OCI-LY1 (cell line): ENCODE data around the gene IP6K3.

ENCODE experiments used
- H2AFZ ChIP-seq: fragments of 200-600 bp; sonication (generic), shearing (Covaris generic); 2 replicates; pipeline ENCODE4 v1.6.0; 2014; ENCODE audit warnings: antibody characterized with exemption, mild to moderate bottlenecking, low read length
- H3F3A ChIP-seq: fragments of 200-600 bp; sonication (generic), shearing (Covaris generic); 2 replicates; pipeline ENCODE4 v1.6.0; 2014; ENCODE audit warnings: mild to moderate bottlenecking, antibody characterized with exemption, low read length, moderate library complexity; ENCODE audit not compliant: insufficient read depth
- H3K27ac ChIP-seq: fragments of 200-600 bp; sonication (generic); 2 replicates; pipeline ENCODE4 v1.5.1; 2014; ENCODE audit warnings: low read length, mixed run types, mild to moderate bottlenecking, low read depth; ENCODE audit not compliant: poor library complexity, severe bottlenecking
- H3K27me3 ChIP-seq: fragments of 200-600 bp; sonication (generic); 2 replicates; pipeline ENCODE4 v1.6.0; 2014; ENCODE audit warnings: antibody characterized with exemption, mild to moderate bottlenecking, low read length, moderate library complexity; ENCODE audit not compliant: insufficient read depth
- H3K36me3 ChIP-seq: fragments of 200-600 bp; sonication (generic); 2 replicates; pipeline ENCODE4 v1.6.1; 2014; ENCODE audit warnings: mild to moderate bottlenecking, antibody characterized with exemption, low read length, moderate library complexity, mixed read lengths; ENCODE audit not compliant: insufficient read depth
- H3K4me1 ChIP-seq: fragments of 200-600 bp; sonication (generic); 2 replicates; pipeline ENCODE4 v1.5.1; 2014; ENCODE audit warnings: mild to moderate bottlenecking, low read length, moderate library complexity; ENCODE audit not compliant: insufficient read depth, severe bottlenecking
- H3K4me2 ChIP-seq: fragments of 200-600 bp; sonication (generic), shearing (Covaris generic); 2 replicates; pipeline ENCODE4 v1.6.1; 2014; ENCODE audit warnings: low read length
- H3K4me3 ChIP-seq: fragments of 200-600 bp; sonication (generic); 2 replicates; pipeline ENCODE4 v1.5.1; 2014; ENCODE audit warnings: low read length, low read depth, mild to moderate bottlenecking, mixed read lengths; ENCODE audit not compliant: poor library complexity, severe bottlenecking
- H3K79me2 ChIP-seq: fragments of 200-600 bp; shearing (Covaris generic); 2 replicates; pipeline ENCODE4 v1.6.1; 2016; ENCODE audit warnings: mixed run types, low read length, mixed read lengths; ENCODE audit not compliant: insufficient read depth
- H3K9ac ChIP-seq: fragments of 200-600 bp; sonication (generic), shearing (Covaris generic); 2 replicates; pipeline ENCODE4 v1.6.1; 2014; ENCODE audit warnings: mild to moderate bottlenecking, low read length, mixed read lengths
- H3K9me2 ChIP-seq: fragments of 200-600 bp; sonication (generic), shearing (Covaris generic); 2 replicates; pipeline ENCODE4 v1.6.1; 2014; ENCODE audit warnings: low read depth, mild to moderate bottlenecking, low read length, mixed read lengths
- H3K9me3 ChIP-seq: fragments of 200-600 bp; shearing (Covaris generic); 2 replicates; pipeline ENCODE4 v1.6.1; 2014; ENCODE audit warnings: low read length, mixed read lengths
- H4K20me1 ChIP-seq: fragments of 200-600 bp; sonication (generic), shearing (Covaris generic); 2 replicates; pipeline ENCODE4 v1.6.0; 2016; ENCODE audit warnings: mild to moderate bottlenecking, low read length; ENCODE audit not compliant: insufficient read depth
- EZH2 ChIP-seq: fragments of 200-600 bp; sonication (generic), shearing (Covaris generic); IDR thresholded peaks from 2 replicates; pipeline ENCODE4 v1.8.0; 2017; ENCODE audit warnings: borderline replicate concordance, mixed run types, mild to moderate bottlenecking, antibody characterized with exemption, low read length, moderate library complexity, mixed read lengths
- TF ChIP-seq, protein P1 (sequence below): fragments of 200-600 bp; sonication (generic), shearing (Covaris generic); IDR thresholded peaks from 2 replicates; pipeline ENCODE4 v1.5.1; 2017; ENCODE audit warnings: mild to moderate bottlenecking, antibody characterized with exemption, low read length, moderate library complexity, mixed read lengths

IP6K3 gene

DNA sequence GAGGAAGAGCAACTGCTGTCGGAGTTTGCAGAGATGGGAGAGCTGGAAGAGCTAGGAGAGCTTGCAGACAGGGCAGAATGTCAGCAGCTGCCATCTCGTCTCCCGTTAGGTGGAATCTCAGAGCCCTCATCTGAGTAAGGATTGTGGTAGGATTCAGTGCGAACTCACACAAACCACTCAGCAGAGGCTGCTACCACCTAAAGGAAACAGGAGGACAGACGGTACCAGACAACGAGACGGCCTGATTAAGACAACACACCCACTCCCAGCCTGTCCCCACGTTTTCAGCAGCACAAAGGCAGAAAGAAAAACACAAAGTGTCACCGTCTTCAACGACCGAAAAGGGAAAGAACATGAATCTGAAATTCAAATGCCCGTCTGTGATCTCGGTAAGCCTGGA is 38.1 kb upstream of the IP6K3 start:
- H2AFZ ChIP-seq: no peak overlapping the region
- H3K36me3 ChIP-seq: peaks cover 52% of the 10 kb centered on the region
- no peaks in the 10 kb centered on the region for H3F3A ChIP-seq
- no peak overlapping the region for H3K4me3 ChIP-seq
- no peaks in the 10 kb centered on the region for H3K79me2 ChIP-seq
- H3K27ac ChIP-seq: no peak overlapping the region
- H3K9me2 ChIP-seq: no peaks in the 10 kb centered on the region
- no peaks in the 10 kb centered on the region for H3K9me3 ChIP-seq
- no peak overlapping the region for H3K9ac ChIP-seq
- no peak overlapping the region for H3K4me2 ChIP-seq
- peaks cover 30% of the 10 kb centered on the region for H3K4me1 ChIP-seq
- TF ChIP-seq, protein P1, sequence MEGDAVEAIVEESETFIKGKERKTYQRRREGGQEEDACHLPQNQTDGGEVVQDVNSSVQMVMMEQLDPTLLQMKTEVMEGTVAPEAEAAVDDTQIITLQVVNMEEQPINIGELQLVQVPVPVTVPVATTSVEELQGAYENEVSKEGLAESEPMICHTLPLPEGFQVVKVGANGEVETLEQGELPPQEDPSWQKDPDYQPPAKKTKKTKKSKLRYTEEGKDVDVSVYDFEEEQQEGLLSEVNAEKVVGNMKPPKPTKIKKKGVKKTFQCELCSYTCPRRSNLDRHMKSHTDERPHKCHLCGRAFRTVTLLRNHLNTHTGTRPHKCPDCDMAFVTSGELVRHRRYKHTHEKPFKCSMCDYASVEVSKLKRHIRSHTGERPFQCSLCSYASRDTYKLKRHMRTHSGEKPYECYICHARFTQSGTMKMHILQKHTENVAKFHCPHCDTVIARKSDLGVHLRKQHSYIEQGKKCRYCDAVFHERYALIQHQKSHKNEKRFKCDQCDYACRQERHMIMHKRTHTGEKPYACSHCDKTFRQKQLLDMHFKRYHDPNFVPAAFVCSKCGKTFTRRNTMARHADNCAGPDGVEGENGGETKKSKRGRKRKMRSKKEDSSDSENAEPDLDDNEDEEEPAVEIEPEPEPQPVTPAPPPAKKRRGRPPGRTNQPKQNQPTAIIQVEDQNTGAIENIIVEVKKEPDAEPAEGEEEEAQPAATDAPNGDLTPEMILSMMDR: no peak
- no peak for TF ChIP-seq EZH2
- H4K20me1 ChIP-seq: no peaks in the 10 kb centered on the region
- H3K27me3 ChIP-seq: no peaks in the 10 kb centered on the region

DNA sequence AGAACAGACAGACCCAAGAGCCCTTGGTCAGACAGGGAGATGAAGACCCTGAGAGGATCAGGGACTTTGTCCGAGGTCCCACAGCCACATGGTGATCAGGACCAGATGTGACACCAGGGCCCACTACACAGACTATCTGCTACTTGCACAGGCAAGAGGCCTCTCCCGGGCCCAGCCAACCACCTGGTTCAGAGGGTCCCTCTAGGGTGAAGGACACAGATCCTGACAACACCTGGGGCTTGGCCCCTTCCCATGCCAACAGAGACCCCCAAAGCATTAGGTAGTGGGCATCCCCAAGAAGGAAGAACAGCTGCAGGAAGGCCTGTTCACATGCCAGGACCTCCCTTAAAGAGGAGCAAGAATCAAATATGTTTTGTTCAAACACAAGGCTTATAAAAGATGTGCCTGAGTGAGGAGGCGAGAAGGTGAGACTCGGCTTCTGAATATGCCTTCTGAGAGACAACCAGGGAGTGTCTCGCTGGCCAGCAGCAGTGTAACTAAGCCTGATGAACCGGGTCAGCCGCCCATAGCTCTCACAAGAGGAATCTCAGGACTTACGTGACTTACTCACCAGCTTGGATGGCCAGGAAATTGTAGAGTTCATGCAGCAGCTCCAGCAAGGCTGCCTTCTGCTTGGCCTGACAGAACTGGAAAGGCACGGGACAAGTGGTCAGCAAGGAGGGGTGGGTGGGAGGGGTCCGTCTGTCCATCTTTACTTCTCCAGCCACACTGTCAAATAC is 37.2 kb upstream of the IP6K3 start:
- H3K4me3 ChIP-seq: no peak overlapping the region
- no peaks in the 10 kb centered on the region for H3K9me2 ChIP-seq
- H3K36me3 ChIP-seq: peaks cover 61% of the 10 kb centered on the region
- H3K27ac ChIP-seq: no peak overlapping the region
- H4K20me1 ChIP-seq: no peaks in the 10 kb centered on the region
- H3K9ac ChIP-seq: no peak overlapping the region
- no peaks in the 10 kb centered on the region for H3K27me3 ChIP-seq
- H2AFZ ChIP-seq: no peak overlapping the region
- H3F3A ChIP-seq: no peaks in the 10 kb centered on the region
- H3K4me1 ChIP-seq: peaks cover 30% of the 10 kb centered on the region
- no peak overlapping the region for H3K4me2 ChIP-seq
- H3K79me2 ChIP-seq: no peaks in the 10 kb centered on the region
- no peak for TF ChIP-seq EZH2
- TF ChIP-seq, protein P1: no peak
- no peaks in the 10 kb centered on the region for H3K9me3 ChIP-seq

DNA sequence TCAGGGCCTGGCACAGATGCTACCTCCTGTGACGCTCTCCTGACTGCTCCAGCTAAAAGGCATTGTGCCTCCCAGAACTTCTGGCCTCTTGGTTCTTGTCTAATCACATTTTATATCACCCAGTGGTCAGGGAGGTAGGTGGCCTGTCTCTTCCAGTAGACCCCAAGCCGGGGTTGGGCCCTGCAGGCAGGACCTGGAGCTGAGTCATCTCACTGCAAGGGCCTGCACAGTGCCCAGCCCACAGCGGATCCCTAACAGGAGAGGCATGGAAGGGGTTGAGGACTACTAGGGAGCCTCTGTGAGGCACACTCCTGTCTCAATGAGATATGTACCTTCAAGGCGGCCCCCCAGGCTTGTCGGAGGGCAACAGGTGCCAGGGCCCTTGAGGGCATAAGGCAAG is 35.9 kb upstream of the IP6K3 start:
- Histone ChIP-seq H3K27me3 (no peaks in the 10 kb centered on the region), H2AFZ (no peak overlapping the region), H3K36me3 (peaks cover 75% of the 10 kb centered on the region), H3K9me3 (no peaks in the 10 kb centered on the region), H3F3A (no peaks in the 10 kb centered on the region), H4K20me1 (no peaks in the 10 kb centered on the region), H3K4me2 (no peak overlapping the region), H3K4me1 (peaks cover 25% of the 10 kb centered on the region), H3K4me3 (no peak overlapping the region), H3K79me2 (no peaks in the 10 kb centered on the region), H3K27ac (no peak overlapping the region), H3K9ac (no peak overlapping the region), H3K9me2 (no peaks in the 10 kb centered on the region)
- TF ChIP-seq, protein P1: no peak
